Mammary epithelial cell (primary cell): ENCODE data around the gene MTCL1.

Experiments
- EZH2 ChIP-seq: IDR thresholded peaks from 2 replicates; pipeline ENCODE4 v1.6.1; 2012; ENCODE audit warnings: low read length, inconsistent platforms, borderline replicate concordance
- TF ChIP-seq, protein P1 (sequence below), 2 donors: IDR thresholded peaks in 1 of 2; conservative IDR thresholded peaks in 1 of 2; 2 replicates each; pipeline ENCODE4 v1.5.1; 2011 to 2012; ENCODE audit warnings: inconsistent platforms in 2 of 2, low read length in 2 of 2, mild to moderate bottlenecking in 2 of 2, control low read depth in 1 of 2, low read depth in 1 of 2; ENCODE audit not compliant: insufficient read depth in 1 of 2; ENCODE audit errors: extremely low read depth in 1 of 2

DNA sequence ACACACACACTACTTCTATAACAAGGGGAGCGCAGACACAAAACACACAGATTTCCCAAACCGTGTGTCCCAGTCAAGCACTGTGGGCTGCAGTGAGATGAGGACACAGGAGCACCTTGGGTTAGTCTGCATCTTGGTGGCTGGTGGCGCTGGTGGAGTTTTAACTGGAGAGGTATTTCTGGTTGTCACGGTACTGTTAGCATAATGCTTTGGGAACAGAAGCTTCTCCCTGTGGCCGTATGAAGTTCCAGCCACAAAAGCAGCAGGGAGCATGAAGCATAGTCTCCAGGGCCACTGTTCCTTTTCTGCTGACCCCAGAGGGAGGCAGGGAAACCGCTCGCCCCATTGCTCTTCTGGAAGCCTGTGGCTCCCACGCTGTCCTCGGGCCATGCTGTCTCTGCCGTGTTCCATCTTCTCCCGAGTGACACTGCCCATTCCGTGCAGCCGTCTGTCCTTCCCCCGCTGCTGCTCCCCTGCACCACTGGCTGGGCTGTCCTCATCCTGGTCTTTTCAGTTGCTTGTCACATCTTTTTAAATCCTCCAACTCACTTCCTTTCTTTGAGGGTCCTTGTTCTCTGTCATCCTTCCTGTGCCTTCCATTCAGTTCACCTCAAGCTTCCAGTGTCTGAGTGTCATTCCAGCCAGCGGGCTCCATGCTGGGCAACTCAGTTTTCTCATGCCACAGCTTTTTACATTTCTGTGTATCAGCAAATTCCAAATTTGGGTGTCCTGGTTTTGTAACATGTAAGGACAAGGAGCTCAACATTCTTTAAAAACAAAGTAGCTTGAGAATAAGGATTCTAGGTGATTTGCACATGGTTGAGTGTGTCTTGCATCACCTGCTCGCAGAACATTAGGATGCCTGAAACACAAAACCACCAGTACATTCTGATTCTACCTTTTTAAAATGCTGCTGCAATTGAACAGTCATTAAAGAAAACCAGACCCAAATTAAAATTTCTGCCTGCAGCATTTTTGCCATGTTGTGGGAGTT is 125.0 kb downstream of the MTCL1 start:
- TF ChIP-seq, protein P1, sequence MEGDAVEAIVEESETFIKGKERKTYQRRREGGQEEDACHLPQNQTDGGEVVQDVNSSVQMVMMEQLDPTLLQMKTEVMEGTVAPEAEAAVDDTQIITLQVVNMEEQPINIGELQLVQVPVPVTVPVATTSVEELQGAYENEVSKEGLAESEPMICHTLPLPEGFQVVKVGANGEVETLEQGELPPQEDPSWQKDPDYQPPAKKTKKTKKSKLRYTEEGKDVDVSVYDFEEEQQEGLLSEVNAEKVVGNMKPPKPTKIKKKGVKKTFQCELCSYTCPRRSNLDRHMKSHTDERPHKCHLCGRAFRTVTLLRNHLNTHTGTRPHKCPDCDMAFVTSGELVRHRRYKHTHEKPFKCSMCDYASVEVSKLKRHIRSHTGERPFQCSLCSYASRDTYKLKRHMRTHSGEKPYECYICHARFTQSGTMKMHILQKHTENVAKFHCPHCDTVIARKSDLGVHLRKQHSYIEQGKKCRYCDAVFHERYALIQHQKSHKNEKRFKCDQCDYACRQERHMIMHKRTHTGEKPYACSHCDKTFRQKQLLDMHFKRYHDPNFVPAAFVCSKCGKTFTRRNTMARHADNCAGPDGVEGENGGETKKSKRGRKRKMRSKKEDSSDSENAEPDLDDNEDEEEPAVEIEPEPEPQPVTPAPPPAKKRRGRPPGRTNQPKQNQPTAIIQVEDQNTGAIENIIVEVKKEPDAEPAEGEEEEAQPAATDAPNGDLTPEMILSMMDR (conservative IDR thresholded peaks at IDR 0.05 in 1 of 2, IDR thresholded peaks at IDR 0.05 in 1 of 2; ENCODE audit: extremely low read depth in 1 of 2, insufficient read depth in 1 of 2, low read depth in 1 of 2, low read length in 2 of 2) = no peak
- TF ChIP-seq EZH2 = no peak
